ENCODE measurements around the gene LRP1-AS. TPM values are rescaled to one million over a fixed set of nuclear protein-coding genes. Genes with fewer than 3 reads are reported as not detected.

Gene LRP1-AS
- total RNA-seq, 4 donors from 2014 or later, result not detected

DNA sequence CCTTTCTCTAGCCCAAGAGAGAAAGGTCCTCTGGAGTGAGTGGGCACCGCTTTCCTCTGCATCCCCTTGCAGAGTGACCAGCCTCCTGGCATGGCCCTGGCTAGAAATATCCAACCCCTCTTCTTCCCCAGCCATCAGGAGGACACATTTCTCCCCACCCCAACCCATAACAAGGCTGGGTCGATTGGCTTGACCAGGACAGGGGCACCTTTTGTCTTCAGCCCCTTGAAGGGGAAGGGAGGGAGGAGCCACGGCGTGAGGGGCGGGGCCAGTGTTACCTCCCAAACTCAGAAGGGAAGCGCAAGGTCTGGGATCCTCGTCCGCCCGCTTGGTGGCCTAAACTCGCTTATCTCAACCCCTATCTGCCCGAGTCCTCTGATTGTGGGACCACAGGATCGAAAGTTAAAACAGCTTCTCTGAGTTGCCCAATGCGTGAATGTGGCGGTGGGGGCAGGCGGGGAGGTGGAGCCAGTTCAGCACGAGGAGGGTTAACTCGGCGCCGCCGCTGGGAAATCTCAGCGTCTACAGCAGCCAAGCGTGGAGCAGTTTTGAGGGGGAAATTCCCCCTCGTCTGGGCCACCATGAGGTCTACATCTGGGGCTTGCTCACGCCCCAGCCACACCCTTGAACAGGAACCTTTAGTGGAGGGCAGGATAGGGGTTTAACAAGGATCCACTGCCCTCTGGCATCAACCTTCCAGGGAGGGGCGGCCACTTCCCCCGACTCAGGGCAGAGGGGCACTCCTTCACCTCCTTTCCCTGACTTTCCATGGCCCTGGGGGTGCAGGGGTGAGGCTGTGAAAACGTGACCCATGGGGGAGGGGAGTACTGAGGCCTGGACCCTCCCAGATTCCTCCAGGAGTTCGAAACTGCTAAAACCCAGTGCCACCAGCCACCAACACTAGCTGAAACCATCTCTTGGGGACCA is 37.1 kb downstream of the LRP1-AS start:
- H3K4me3 ChIP-seq (ENCODE audit: low read depth, poor library complexity, severe bottlenecking), result peak overlapping the region; percentile 64
- intact Hi-C loops (cut with DNase I; ENCODE audit: low total_unique reads), result loop anchor here (5.0 kb wide), 1 partner anchor 43 kb away; no protein-coding TSS in a partner anchor
- DNase-seq (ENCODE audit: low spot score in 2 of 2), result peak; percentile 81 to 96
- WGBS, 2 donors, result 3% methylated on average over 23 to 28 of the region's 28 CpGs
- TF ChIP-seq, protein P1, sequence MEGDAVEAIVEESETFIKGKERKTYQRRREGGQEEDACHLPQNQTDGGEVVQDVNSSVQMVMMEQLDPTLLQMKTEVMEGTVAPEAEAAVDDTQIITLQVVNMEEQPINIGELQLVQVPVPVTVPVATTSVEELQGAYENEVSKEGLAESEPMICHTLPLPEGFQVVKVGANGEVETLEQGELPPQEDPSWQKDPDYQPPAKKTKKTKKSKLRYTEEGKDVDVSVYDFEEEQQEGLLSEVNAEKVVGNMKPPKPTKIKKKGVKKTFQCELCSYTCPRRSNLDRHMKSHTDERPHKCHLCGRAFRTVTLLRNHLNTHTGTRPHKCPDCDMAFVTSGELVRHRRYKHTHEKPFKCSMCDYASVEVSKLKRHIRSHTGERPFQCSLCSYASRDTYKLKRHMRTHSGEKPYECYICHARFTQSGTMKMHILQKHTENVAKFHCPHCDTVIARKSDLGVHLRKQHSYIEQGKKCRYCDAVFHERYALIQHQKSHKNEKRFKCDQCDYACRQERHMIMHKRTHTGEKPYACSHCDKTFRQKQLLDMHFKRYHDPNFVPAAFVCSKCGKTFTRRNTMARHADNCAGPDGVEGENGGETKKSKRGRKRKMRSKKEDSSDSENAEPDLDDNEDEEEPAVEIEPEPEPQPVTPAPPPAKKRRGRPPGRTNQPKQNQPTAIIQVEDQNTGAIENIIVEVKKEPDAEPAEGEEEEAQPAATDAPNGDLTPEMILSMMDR (IDR thresholded peaks at IDR 0.05), result no peak
- TF ChIP-seq POLR2A (IDR thresholded peaks at IDR 0.05), result no peak

DNA sequence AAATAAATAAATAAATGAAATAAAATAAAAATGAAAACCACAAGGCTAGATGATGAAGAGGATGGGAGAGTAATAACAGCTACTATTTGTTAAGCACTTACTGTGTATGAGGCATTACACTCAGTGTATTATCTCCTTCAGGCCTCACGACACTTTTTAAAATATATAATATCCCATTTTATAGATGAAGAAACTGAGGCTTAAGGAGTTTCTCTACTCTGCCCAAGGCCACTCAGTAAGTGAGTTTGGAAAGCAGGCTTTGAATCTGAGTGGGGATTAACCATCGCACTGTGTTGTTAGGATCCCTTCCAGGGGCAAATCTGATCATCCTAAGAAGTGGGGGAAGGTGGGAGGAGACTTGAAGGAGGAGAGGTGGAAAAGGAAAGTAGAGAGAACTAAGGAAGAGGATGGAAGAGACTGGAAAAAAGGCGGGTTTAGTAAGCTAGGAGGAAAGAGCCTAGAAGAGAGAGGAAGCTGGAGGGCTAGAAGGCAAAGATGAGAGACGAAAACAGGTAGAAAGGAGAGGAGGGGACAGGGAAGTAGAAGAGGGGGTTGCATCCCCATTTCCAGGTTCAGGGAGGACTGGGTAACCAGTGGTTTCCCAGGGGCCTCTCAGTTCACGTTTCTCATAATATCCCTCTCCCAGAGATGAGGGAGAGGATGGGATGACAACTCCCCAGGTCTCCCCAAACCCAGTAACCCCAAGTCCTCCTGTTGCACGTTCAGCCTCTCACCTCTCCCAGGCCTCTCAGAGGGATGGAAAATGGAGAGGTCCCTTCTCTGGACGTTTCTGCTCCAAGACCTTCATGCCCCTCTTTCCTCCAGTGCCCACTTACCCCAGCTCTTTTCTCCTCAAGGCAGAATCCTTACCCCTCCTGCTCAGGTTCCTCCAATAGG is 38.0 kb downstream of the LRP1-AS start:
- no peak for TF ChIP-seq POLR2A (IDR thresholded peaks at IDR 0.05)
- TF ChIP-seq, protein P1 (IDR thresholded peaks at IDR 0.05), result no peak
- peak overlapping the region; percentile 64 for H3K4me3 ChIP-seq (ENCODE audit: low read depth, poor library complexity, severe bottlenecking)
- no peak for DNase-seq (ENCODE audit: low spot score in 2 of 2)
- 41 to 45% methylated on average over 7 of the region's 7 CpGs for WGBS, 2 donors
- intact Hi-C loops (cut with DNase I; ENCODE audit: low total_unique reads), result loop anchor here (5.0 kb wide), 1 partner anchor 42 kb away; no protein-coding TSS in a partner anchor

DNA sequence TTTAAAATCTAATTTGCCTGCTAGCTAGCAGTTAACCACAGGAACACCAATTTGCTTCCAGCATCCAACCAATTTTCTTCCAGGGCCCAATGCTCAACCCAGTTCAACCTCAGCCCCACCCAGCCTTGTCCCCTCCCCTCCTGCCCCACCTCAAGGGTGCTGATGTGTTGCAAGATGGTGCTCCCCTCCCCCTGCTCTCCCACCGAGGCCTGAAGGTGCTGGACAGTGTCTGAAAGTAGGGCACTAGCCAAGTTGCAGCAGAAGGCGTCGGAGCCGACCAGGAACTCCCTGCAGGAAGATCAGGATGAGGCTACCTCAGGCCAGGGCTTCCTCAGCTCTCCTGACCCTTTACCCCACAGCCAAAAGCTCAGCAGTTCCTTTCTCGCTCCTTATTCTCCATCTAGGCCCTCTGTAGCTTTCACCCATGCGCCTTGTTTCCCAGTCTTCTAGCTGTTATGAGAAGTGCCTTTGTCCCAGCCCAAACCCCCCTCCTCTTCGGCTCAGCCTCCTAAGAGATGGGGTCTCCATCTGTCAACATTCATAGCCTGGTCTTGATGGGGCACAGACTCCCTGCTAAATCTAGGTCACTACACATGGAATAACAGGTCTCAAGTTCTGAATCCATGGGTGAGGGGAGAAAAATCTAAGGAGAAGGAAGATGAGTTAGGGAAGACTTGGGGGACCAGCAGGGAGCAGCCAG is 39.8 kb downstream of the LRP1-AS start:
- no peak for DNase-seq (ENCODE audit: low spot score in 2 of 2)
- intact Hi-C loops (cut with DNase I; ENCODE audit: low total_unique reads), result no loop called here
- no peak overlapping the region for H3K4me3 ChIP-seq (ENCODE audit: low read depth, poor library complexity, severe bottlenecking)
- WGBS, 2 donors, result 50 to 64% methylated on average over 7 of the region's 7 CpGs
- no peak for TF ChIP-seq POLR2A (IDR thresholded peaks at IDR 0.05)
- TF ChIP-seq, protein P1 (IDR thresholded peaks at IDR 0.05), result no peak

DNA sequence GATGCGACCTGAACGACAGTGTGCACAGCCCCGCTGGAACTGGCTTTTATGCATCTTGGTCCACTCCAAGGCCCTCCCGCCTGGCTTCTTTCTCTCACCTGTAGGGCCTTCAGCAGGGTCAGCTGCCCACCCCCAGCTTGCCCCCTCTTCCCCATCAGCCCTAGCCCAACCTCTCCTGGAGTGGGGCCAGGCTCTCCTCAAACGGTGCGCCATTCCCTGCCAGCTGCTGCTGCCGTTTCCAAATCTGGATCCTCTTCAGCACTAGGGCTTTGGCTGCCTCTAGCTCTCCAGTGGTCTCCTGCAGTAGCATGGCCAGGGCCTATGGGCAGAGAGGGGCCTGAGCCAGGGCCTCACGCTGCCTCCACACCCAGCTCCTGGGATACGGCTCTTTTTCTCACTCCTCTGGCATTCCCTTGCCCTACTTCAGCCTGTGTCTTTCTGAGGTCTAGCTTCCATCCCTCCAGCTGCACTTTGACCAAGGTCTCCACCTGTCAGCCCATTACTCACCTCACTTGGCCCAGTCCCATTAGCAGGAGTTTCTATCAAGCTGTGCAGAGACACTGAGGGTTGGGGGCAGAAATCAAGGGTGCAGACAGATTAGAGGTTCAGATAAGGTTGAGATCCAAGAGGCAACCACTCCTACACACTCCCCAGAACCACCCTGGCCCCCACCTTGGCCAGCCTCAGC is 41.3 kb downstream of the LRP1-AS start:
- TF ChIP-seq, protein P1 (IDR thresholded peaks at IDR 0.05), result no peak
- no peak for TF ChIP-seq POLR2A (IDR thresholded peaks at IDR 0.05)
- intact Hi-C loops (cut with DNase I; ENCODE audit: low total_unique reads), result no loop called here
- 69 to 72% methylated on average over 9 of the region's 9 CpGs for WGBS, 2 donors
- DNase-seq (ENCODE audit: low spot score in 2 of 2), result no peak
- H3K4me3 ChIP-seq (ENCODE audit: low read depth, poor library complexity, severe bottlenecking), result no peak overlapping the region

Data from lower leg skin (tissue), 4 donors.